Breast epithelium (tissue), 4 donors: ENCODE results near the gene MCOLN2. TPM values are rescaled to one million over a fixed set of nuclear protein-coding genes. Genes with fewer than 3 reads are reported as not detected.
"Not testable (repeated sequence)": the region's sequence is repeated elsewhere in the genome, so short reads cannot be mapped to it uniquely, and the experiment has no call there.

Source experiments
- DNase-seq, 2 donors: peaks; one replicate each; pipeline ENCODE4 v3.0.0-alpha.2; 2019; ENCODE audit warnings: low spot score in 2 of 2
- H3K27ac ChIP-seq, 2 donors: fragments of 200-600 bp; sonication (generic) in 1 of 2; one replicate each; pipeline ENCODE4 v1.5.1; 2016 to 2019; ENCODE audit warnings: mild to moderate bottlenecking in 1 of 2
- H3K27me3 ChIP-seq, 2 donors: fragments of 200-600 bp; sonication (generic) in 1 of 2; one replicate each; pipeline versions ENCODE4 v1.5.1 to v1.6.0; 2017 to 2019; ENCODE audit warnings: control low read depth in 1 of 2, mild to moderate bottlenecking in 1 of 2
- H3K36me3 ChIP-seq: fragments of 200-600 bp; one replicate; pipeline ENCODE4 v1.5.1; 2019
- H3K4me1 ChIP-seq, 2 donors: fragments of 200-600 bp; sonication (generic); one replicate each; pipeline ENCODE4 v1.5.1; 2016 to 2019; ENCODE audit warnings: control low read depth in 1 of 2
- H3K4me3 ChIP-seq, 3 donors: fragments of 200-600 bp; sonication (generic); 1 replicate in 2 of 3; 2 replicates in 1 of 3; pipeline ENCODE4 v1.5.1; 2016 to 2019; ENCODE audit warnings: mild to moderate bottlenecking in 3 of 3, moderate library complexity in 2 of 3
- H3K9me3 ChIP-seq, 2 donors: fragments of 200-600 bp; sonication (generic) in 1 of 2; one replicate each; pipeline ENCODE4 v1.5.1; 2016 to 2019; ENCODE audit warnings: control low read depth in 1 of 2
- POLR2A ChIP-seq: fragments of 450-650 bp; IDR thresholded peaks from one replicate; pipeline ENCODE4 v1.6.1; 2016; ENCODE audit warnings: antibody characterized with exemption, mild to moderate bottlenecking, moderate library complexity
- POLR2AphosphoS5 ChIP-seq, 3 donors: sonication (generic); formaldehyde crosslinking; IDR thresholded peaks; one replicate each; pipeline ENCODE4 v1.6.1; 2017; ENCODE audit warnings: antibody characterized with exemption in 3 of 3
- intact Hi-C: fragments of 100-400 bp; cut with DNase I; formaldehyde crosslinking; loops from one replicate; pipeline ENCODE4 v1.15.1; 2023; ENCODE audit warnings: low total_unique reads
- total RNA-seq, 3 donors: library from RNA; depleted of rRNA; stranded (reverse); fragments of >200 nt; gene quantifications; one replicate each; pipeline ENCODE4 v1.1.0, GENCODE V29; 2016
- TF ChIP-seq, protein P1 (sequence below), 3 donors: fragments of 450-650 bp; IDR thresholded peaks; one replicate each; pipeline ENCODE4 v1.5.1; 2016 to 2017; ENCODE audit warnings: antibody characterized with exemption in 3 of 3, mild to moderate bottlenecking in 3 of 3, moderate library complexity in 3 of 3

Gene MCOLN2
- total RNA-seq, 3 donors from 2014 or later: 0.33 to 3.8 (median 1.6) TPM

DNA sequence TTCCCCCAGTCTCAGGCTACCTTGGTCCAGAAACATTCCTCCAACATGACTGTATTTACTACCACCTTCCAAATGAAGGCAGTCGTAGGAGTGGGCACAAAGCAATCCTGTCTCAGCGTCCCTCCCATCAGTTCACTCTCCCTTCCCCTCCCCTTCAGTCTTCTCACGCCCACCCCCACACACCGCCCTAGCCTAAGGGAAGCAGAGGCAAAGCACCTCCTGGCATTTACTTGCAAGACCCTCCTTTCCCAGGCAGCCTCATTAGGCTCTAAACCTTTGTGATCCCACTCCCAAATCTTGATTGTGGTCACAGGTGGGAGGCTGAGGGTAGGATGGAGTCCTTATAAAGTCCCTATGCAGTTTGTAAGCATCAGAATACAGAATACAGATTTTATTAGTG is 80.0 kb downstream of the MCOLN2 start:
- intact Hi-C loops: no loop called here
- Histone ChIP-seq H3K36me3 (no peaks in the 10 kb centered on the region), H3K27ac (no peak overlapping the region), H3K9me3 (no peaks in the 10 kb centered on the region), H3K27me3 (no peaks in the 10 kb centered on the region), H3K4me1 (no peaks in the 10 kb centered on the region), H3K4me3 (no peak overlapping the region)
- DNase-seq: no peak
- TF ChIP-seq POLR2AphosphoS5 (IDR thresholded peaks at IDR 0.05): no peak
- TF ChIP-seq, protein P1, sequence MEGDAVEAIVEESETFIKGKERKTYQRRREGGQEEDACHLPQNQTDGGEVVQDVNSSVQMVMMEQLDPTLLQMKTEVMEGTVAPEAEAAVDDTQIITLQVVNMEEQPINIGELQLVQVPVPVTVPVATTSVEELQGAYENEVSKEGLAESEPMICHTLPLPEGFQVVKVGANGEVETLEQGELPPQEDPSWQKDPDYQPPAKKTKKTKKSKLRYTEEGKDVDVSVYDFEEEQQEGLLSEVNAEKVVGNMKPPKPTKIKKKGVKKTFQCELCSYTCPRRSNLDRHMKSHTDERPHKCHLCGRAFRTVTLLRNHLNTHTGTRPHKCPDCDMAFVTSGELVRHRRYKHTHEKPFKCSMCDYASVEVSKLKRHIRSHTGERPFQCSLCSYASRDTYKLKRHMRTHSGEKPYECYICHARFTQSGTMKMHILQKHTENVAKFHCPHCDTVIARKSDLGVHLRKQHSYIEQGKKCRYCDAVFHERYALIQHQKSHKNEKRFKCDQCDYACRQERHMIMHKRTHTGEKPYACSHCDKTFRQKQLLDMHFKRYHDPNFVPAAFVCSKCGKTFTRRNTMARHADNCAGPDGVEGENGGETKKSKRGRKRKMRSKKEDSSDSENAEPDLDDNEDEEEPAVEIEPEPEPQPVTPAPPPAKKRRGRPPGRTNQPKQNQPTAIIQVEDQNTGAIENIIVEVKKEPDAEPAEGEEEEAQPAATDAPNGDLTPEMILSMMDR (IDR thresholded peaks at IDR 0.05): no peak
- no peak for TF ChIP-seq POLR2A

DNA sequence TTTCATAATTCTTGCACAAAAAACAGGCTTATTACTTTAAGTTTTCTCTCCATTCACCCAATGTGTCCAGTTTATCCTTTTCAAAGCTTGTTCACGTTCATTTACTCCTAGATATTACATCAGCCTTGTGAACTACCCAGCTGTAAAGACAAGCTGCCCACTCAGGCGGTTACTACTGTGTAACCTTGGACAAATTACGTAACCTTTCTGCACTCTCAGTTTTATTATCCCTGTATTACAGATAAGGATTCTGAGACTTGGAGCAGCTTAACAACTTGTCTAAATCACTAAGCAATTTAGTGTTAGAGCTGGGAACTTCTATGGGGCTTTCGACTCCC is 83.4 kb downstream of the MCOLN2 start:
- DNase-seq: no peak
- no peaks in the 10 kb centered on the region for H3K36me3 ChIP-seq
- H3K27ac ChIP-seq: no peak overlapping the region
- intact Hi-C loops: no loop called here
- H3K4me1 ChIP-seq: no peaks in the 10 kb centered on the region
- H3K9me3 ChIP-seq: no peaks in the 10 kb centered on the region
- H3K4me3 ChIP-seq: no peak overlapping the region
- no peaks in the 10 kb centered on the region for H3K27me3 ChIP-seq
- TF ChIP-seq POLR2A: no peak

GRCh38 chr1:84912726-84913554 is 84.0 kb downstream of the MCOLN2 start:
- DNase-seq: no peak
- H3K4me3 ChIP-seq: no peak overlapping the region
- TF ChIP-seq POLR2A (no peak), POLR2AphosphoS5 (IDR thresholded peaks at IDR 0.05) (no peak)
- TF ChIP-seq, protein P1 (IDR thresholded peaks at IDR 0.05): no peak
- no peaks in the 10 kb centered on the region for H3K27me3 ChIP-seq
- no peaks in the 10 kb centered on the region for H3K4me1 ChIP-seq
- no peaks in the 10 kb centered on the region for H3K36me3 ChIP-seq
- intact Hi-C loops: no loop called here
- H3K9me3 ChIP-seq: no peaks in the 10 kb centered on the region
- no peak overlapping the region for H3K27ac ChIP-seq

- H3K36me3 ChIP-seq, H3K27me3 ChIP-seq, H3K27ac ChIP-seq, H3K9me3 ChIP-seq, intact Hi-C loops, H3K4me1 ChIP-seq, DNase-seq, H3K4me3 ChIP-seq: not testable (repeated sequence)
Observed at GRCh38 chr1:84908746-84909464, 88.0 kb downstream of the MCOLN2 start.

DNA sequence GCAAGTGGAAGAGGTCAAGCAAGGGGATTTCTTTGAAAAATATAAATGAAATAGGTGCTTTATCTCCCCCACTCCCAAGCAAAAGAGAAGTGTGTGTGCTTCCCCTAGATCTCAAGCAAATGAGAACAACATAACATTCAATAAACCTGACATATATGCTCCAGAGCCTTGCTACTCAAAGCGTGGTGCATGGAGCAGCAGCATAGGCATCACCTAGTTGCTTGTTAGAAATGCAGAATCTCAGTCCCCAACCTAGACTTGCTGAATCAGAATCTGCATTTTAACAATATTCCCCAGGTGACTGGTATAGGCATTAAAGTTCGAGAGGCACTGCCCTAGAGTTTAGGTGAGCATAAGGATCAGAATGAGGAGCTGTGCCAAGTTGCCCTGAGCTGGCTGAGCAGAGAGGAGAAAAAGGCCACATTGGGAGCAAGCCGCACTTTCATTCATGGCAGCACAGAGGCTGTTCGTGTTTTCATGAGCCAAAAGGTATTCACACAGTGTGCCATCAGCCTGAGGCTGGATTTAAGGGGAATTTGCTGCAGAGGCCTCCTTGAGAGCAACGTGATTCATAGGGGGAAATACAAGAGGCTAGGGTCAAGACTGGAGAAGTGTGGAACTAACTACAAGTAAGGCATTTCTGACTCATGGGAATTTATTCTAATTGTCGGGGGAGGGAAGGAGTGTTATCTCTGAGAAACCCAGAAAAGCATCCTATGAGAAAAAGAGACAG is 89.7 kb downstream of the MCOLN2 start:
- no peak for TF ChIP-seq POLR2A
- no peaks in the 10 kb centered on the region for H3K4me1 ChIP-seq
- DNase-seq: no peak
- intact Hi-C loops: no loop called here
- no peaks in the 10 kb centered on the region for H3K36me3 ChIP-seq
- no peak overlapping the region for H3K4me3 ChIP-seq
- no peak overlapping the region for H3K27ac ChIP-seq
- no peaks in the 10 kb centered on the region for H3K9me3 ChIP-seq
- H3K27me3 ChIP-seq: no peaks in the 10 kb centered on the region

DNA sequence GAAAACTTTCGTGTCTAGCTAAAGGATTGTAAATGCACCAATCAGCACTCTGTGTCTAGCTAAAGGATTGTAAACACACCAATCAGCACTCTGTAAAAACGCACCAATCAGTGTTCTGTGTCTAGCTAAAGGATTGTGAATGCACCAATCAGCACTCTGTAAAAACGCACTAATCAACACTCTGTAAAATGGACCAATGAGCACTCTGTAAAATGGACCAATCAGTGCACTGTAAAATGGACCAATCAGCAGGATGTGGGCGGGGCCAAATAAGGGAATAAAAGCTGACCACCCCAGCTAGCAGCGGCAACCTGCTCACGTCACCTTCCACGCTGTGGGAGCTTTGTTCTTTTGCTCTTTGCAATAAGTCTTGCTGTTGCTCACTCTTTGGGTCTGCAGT is 94.2 kb downstream of the MCOLN2 start:
- H3K4me3 ChIP-seq, H3K36me3 ChIP-seq, H3K27ac ChIP-seq, H3K4me1 ChIP-seq, H3K27me3 ChIP-seq, DNase-seq, H3K9me3 ChIP-seq, intact Hi-C loops: not testable (repeated sequence)

- Histone ChIP-seq H3K36me3 (no peaks in the 10 kb centered on the region), H3K27me3 (peaks cover 0 to 1% of the 10 kb centered on the region in 2 donors), H3K4me1 (no peaks in the 10 kb centered on the region), H3K4me3 (no peak overlapping the region), H3K9me3 (no peaks in the 10 kb centered on the region), H3K27ac (no peak overlapping the region)
- intact Hi-C loops: no loop called here
- TF ChIP-seq POLR2AphosphoS5 (IDR thresholded peaks at IDR 0.05) (no peak), POLR2A (no peak)
- TF ChIP-seq, protein P1 (IDR thresholded peaks at IDR 0.05): no peak
- DNase-seq: no peak
Observed at GRCh38 chr1:84899969-84900368, 96.9 kb downstream of the MCOLN2 start.
